GM23338 (cell line): Measurements from ENCODE around the gene SLC32A1. TPM values are rescaled to one million over a fixed set of nuclear protein-coding genes. Genes with fewer than 3 reads are reported as not detected.

Experiments used
- ATAC-seq: fragments of 200-7000 bp; cut with Tn5 transposase; 3 replicates; pipeline ENCODE4 v1.9.1; 2020
- DNase-seq: peaks from one replicate; pipeline ENCODE4 v3.0.0-alpha.2; 2015; ENCODE audit warnings: low spot score
- H2AFZ ChIP-seq: fragments of 200-600 bp; sonication (generic); 2 replicates; pipeline ENCODE4 v1.8.0; 2016; ENCODE audit warnings: antibody characterized with exemption, mild to moderate bottlenecking, moderate library complexity
- H3F3A ChIP-seq: fragments of 200-600 bp; sonication (generic); replicated peaks from 2 replicates; pipeline ENCODE4 v1.8.0; 2017; ENCODE audit warnings: antibody characterized with exemption, mixed run types, low read depth
- H3K27ac ChIP-seq: fragments of 200-600 bp; sonication (generic); 2 replicates; pipeline ENCODE4 v1.6.1; 2016; ENCODE audit warnings: low read depth
- H3K27me3 ChIP-seq: fragments of 200-600 bp; sonication (generic); 2 replicates; pipeline ENCODE4 v1.8.0; 2016; ENCODE audit warnings: mild to moderate bottlenecking, mixed run types, moderate library complexity; ENCODE audit not compliant: insufficient read depth
- H3K36me3 ChIP-seq: fragments of 200-600 bp; sonication (generic); 2 replicates; pipeline ENCODE4 v1.8.0; 2016; ENCODE audit warnings: mild to moderate bottlenecking; ENCODE audit not compliant: insufficient read depth
- H3K4me1 ChIP-seq: fragments of 200-600 bp; sonication (generic); 2 replicates; pipeline ENCODE4 v1.8.0; 2016; ENCODE audit warnings: mild to moderate bottlenecking, moderate library complexity; ENCODE audit not compliant: insufficient read depth
- H3K4me2 ChIP-seq: fragments of 200-600 bp; sonication (generic); 2 replicates; pipeline ENCODE4 v1.7.1; 2017; ENCODE audit warnings: mixed run types
- H3K4me3 ChIP-seq: fragments of 200-600 bp; sonication (generic); 2 replicates; pipeline ENCODE4 v1.6.1; 2016; ENCODE audit warnings: mixed run types
- H3K79me2 ChIP-seq: fragments of 200-600 bp; sonication (generic); replicated peaks from 2 replicates; pipeline ENCODE4 v1.8.0; 2017; ENCODE audit warnings: mild to moderate bottlenecking; ENCODE audit not compliant: insufficient read depth
- H3K9me2 ChIP-seq: fragments of 200-600 bp; sonication (generic); 2 replicates; pipeline ENCODE4 v1.8.0; 2017; ENCODE audit not compliant: insufficient read depth
- H4K20me1 ChIP-seq: fragments of 200-600 bp; sonication (generic); replicated peaks from 2 replicates; pipeline ENCODE4 v1.8.0; 2017; ENCODE audit warnings: mild to moderate bottlenecking; ENCODE audit not compliant: insufficient read depth
- H3K27ac Mint-ChIP-seq: 2 replicates; pipeline ENCODE4 v1.8.0; 2020; ENCODE audit warnings: inconsistent platforms, mild to moderate bottlenecking, moderate library complexity, mixed read lengths
- H3K27me3 Mint-ChIP-seq: 3 replicates; pipeline ENCODE4 v1.8.0; 2022; ENCODE audit warnings: low read depth, mild to moderate bottlenecking, moderate library complexity, mixed read lengths, inconsistent platforms; ENCODE audit not compliant: insufficient read depth, poor library complexity
- H3K36me3 Mint-ChIP-seq: 3 replicates; pipeline ENCODE4 v1.8.0; 2021; ENCODE audit warnings: low read depth, mild to moderate bottlenecking, inconsistent platforms, moderate library complexity, mixed read lengths
- H3K4me1 Mint-ChIP-seq: 3 replicates; pipeline ENCODE4 v1.8.0; 2020; ENCODE audit warnings: mild to moderate bottlenecking, inconsistent platforms, mixed read lengths
- H3K4me3 Mint-ChIP-seq: 3 replicates; pipeline ENCODE4 v1.8.0; 2021; ENCODE audit warnings: moderate library complexity, mild to moderate bottlenecking, inconsistent platforms, mixed read lengths
- H3K9me3 Mint-ChIP-seq: 3 replicates; pipeline ENCODE4 v1.8.0; 2020; ENCODE audit warnings: moderate library complexity, mild to moderate bottlenecking, inconsistent platforms, mixed read lengths
- CREB1 ChIP-seq: fragments of 250-450 bp; sonication (Bioruptor Pico); IDR thresholded peaks from 2 replicates; pipeline ENCODE4 v1.5.0; 2020; ENCODE audit warnings: low read depth, mild to moderate bottlenecking, moderate library complexity
- EZH2 ChIP-seq: fragments of 200-600 bp; sonication (generic); IDR thresholded peaks from one replicate; pipeline ENCODE4 v1.8.0; 2017; ENCODE audit warnings: antibody characterized with exemption, mild to moderate bottlenecking, low read depth; ENCODE audit not compliant: unreplicated experiment
- EZH2phosphoT487 ChIP-seq: fragments of 200-600 bp; sonication (generic); IDR thresholded peaks from one replicate; pipeline ENCODE4 v1.8.1; 2018; ENCODE audit warnings: antibody characterized with exemption; ENCODE audit not compliant: unreplicated experiment
- JUNB ChIP-seq: IDR thresholded peaks from one replicate; pipeline ENCODE4 v1.6.1; 2016; ENCODE audit warnings: antibody characterized with exemption; ENCODE audit not compliant: unreplicated experiment
- NANOG ChIP-seq: IDR thresholded peaks from 2 replicates; pipeline ENCODE4 v1.6.1; 2016; ENCODE audit warnings: antibody characterized with exemption, borderline replicate concordance
- POLR2AphosphoS5 ChIP-seq: IDR thresholded peaks from 2 replicates; pipeline ENCODE4 v1.6.1; 2016; ENCODE audit warnings: antibody characterized with exemption, low read depth
- STAT1 ChIP-seq: IDR thresholded peaks from one replicate; pipeline ENCODE4 v1.6.1; 2016; ENCODE audit warnings: antibody characterized with exemption; ENCODE audit not compliant: unreplicated experiment
- ZNF114 ChIP-seq: fragments of 250-450 bp; sonication (Bioruptor Pico); IDR thresholded peaks from 2 replicates; pipeline ENCODE4 v1.5.0; 2020; ENCODE audit warnings: mild to moderate bottlenecking, moderate library complexity
- ZNF331 ChIP-seq: fragments of 250-450 bp; sonication (Bioruptor Pico); IDR thresholded peaks from 2 replicates; pipeline ENCODE4 v1.5.0; 2020; ENCODE audit warnings: low read depth, mild to moderate bottlenecking, moderate library complexity
- polyA plus RNA-seq: library from polyadenylated mRNA; unstranded; fragments of >200 nt; fragmentation: Nextera tagmentation; extraction: Ambion mirVana; gene quantifications from 2 replicates; pipeline ENCODE4 v1.2.1, GENCODE V29; 2016
- total RNA-seq: library from RNA; depleted of rRNA; stranded (reverse); fragments of >200 nt; shearing (Covaris generic); gene quantifications from 2 replicates; pipeline ENCODE4 v1.2.3, GENCODE V29; 2014
- TF ChIP-seq, protein P1 (sequence below): fragments of 250-450 bp; sonication (Bioruptor Pico); IDR thresholded peaks from 2 replicates; pipeline ENCODE4 v1.5.0; 2020; ENCODE audit warnings: mild to moderate bottlenecking, moderate library complexity
- TF ChIP-seq, protein P2 (sequence below): IDR thresholded peaks from 2 replicates; pipeline ENCODE4 v1.6.1; 2016; ENCODE audit warnings: antibody characterized with exemption
- TF ChIP-seq, protein P3 (sequence below): IDR thresholded peaks from one replicate; pipeline ENCODE4 v1.6.1; 2018; ENCODE audit warnings: antibody characterized with exemption; ENCODE audit not compliant: unreplicated experiment
- TF ChIP-seq, protein P4 (sequence below), 2 experiments: fragments of 200-600 bp in 1 of 2; sonication (generic) in 1 of 2; conservative IDR thresholded peaks; 2 replicates each; pipeline versions ENCODE4 v1.5.1 to v1.6.1; 2016 to 2017; ENCODE audit warnings: antibody characterized with exemption in 2 of 2, low read depth in 2 of 2, mild to moderate bottlenecking in 2 of 2, moderate library complexity in 1 of 2

Gene SLC32A1
- total and polyA plus RNA-seq, 2 experiments from 2014 or later, result 0.87 TPM; not detected in 1

DNA sequence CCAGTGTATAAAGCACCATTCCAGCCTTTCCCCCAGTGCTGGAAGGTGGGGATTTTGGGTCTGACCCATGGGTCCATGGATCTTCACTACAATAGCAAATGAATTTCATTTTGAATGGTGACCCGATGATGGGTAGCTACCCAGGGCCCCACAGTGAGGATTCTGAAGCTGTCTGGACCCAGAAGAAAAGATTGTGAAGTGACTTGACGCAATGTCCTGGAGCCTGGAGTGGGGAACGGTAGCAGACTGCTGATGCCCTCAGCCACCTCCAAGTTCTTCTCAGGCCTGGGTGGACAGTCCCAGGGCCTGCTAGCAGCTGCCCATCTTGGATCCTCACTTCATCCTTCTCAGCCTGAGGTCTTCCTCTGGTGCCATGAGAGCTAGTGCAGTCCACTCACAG is 23.4 kb upstream of the SLC32A1 start:
- DNase-seq, result no peak
- Histone ChIP-seq H3K27me3 (no peaks in the 10 kb centered on the region), H3K9me2 (no peaks in the 10 kb centered on the region), H3K4me2 (no peak overlapping the region), H3K36me3 (no peaks in the 10 kb centered on the region), H3K4me1 (peaks cover 6% of the 10 kb centered on the region; the same call in 1 of the 2 replicates), H4K20me1 (no peaks in the 10 kb centered on the region), H2AFZ (no peak overlapping the region), H3K27ac (no peak overlapping the region), H3K79me2 (no peaks in the 10 kb centered on the region), H3F3A (no peaks in the 10 kb centered on the region), H3K4me3 (no peak overlapping the region)
- no peak overlapping the region for H3K4me3 Mint-ChIP-seq
- no peaks in the 10 kb centered on the region for H3K9me3 Mint-ChIP-seq
- no peaks in the 10 kb centered on the region for H3K36me3 Mint-ChIP-seq
- no peak for ATAC-seq
- no peak for TF ChIP-seq POLR2AphosphoS5
- TF ChIP-seq EZH2phosphoT487, result no peak
- TF ChIP-seq, protein P1, sequence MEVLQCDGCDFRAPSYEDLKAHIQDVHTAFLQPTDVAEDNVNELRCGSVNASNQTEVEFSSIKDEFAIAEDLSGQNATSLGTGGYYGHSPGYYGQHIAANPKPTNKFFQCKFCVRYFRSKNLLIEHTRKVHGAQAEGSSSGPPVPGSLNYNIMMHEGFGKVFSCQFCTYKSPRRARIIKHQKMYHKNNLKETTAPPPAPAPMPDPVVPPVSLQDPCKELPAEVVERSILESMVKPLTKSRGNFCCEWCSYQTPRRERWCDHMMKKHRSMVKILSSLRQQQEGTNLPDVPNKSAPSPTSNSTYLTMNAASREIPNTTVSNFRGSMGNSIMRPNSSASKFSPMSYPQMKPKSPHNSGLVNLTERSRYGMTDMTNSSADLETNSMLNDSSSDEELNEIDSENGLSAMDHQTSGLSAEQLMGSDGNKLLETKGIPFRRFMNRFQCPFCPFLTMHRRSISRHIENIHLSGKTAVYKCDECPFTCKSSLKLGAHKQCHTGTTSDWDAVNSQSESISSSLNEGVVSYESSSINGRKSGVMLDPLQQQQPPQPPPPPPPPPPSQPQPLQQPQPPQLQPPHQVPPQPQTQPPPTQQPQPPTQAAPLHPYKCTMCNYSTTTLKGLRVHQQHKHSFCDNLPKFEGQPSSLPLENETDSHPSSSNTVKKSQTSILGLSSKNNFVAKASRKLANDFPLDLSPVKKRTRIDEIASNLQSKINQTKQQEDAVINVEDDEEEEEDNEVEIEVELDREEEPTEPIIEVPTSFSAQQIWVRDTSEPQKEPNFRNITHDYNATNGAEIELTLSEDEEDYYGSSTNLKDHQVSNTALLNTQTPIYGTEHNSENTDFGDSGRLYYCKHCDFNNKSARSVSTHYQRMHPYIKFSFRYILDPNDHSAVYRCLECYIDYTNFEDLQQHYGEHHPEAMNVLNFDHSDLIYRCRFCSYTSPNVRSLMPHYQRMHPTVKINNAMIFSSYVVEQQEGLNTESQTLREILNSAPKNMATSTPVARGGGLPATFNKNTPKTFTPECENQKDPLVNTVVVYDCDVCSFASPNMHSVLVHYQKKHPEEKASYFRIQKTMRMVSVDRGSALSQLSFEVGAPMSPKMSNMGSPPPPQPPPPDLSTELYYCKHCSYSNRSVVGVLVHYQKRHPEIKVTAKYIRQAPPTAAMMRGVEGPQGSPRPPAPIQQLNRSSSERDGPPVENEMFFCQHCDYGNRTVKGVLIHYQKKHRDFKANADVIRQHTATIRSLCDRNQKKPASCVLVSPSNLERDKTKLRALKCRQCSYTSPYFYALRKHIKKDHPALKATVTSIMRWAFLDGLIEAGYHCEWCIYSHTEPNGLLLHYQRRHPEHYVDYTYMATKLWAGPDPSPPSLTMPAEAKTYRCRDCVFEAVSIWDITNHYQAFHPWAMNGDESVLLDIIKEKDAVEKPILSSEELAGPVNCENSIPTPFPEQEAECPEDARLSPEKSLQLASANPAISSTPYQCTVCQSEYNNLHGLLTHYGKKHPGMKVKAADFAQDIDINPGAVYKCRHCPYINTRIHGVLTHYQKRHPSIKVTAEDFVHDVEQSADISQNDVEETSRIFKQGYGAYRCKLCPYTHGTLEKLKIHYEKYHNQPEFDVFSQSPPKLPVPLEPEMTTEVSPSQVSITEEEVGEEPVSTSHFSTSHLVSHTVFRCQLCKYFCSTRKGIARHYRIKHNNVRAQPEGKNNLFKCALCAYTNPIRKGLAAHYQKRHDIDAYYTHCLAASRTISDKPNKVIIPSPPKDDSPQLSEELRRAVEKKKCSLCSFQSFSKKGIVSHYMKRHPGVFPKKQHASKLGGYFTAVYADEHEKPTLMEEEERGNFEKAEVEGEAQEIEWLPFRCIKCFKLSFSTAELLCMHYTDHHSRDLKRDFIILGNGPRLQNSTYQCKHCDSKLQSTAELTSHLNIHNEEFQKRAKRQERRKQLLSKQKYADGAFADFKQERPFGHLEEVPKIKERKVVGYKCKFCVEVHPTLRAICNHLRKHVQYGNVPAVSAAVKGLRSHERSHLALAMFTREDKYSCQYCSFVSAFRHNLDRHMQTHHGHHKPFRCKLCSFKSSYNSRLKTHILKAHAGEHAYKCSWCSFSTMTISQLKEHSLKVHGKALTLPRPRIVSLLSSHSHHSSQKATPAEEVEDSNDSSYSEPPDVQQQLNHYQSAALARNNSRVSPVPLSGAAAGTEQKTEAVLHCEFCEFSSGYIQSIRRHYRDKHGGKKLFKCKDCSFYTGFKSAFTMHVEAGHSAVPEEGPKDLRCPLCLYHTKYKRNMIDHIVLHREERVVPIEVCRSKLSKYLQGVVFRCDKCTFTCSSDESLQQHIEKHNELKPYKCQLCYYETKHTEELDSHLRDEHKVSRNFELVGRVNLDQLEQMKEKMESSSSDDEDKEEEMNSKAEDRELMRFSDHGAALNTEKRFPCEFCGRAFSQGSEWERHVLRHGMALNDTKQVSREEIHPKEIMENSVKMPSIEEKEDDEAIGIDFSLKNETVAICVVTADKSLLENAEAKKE (CRISPR knock-in tag), result no peak
- TF ChIP-seq ZNF114 (CRISPR knock-in tag), result no peak
- no peak for TF ChIP-seq NANOG
- no peak for TF ChIP-seq ZNF331 (CRISPR knock-in tag)
- TF ChIP-seq STAT1, result no peak
- TF ChIP-seq, protein P2, sequence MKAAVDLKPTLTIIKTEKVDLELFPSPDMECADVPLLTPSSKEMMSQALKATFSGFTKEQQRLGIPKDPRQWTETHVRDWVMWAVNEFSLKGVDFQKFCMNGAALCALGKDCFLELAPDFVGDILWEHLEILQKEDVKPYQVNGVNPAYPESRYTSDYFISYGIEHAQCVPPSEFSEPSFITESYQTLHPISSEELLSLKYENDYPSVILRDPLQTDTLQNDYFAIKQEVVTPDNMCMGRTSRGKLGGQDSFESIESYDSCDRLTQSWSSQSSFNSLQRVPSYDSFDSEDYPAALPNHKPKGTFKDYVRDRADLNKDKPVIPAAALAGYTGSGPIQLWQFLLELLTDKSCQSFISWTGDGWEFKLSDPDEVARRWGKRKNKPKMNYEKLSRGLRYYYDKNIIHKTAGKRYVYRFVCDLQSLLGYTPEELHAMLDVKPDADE, result no peak
- no peak for TF ChIP-seq CREB1
- TF ChIP-seq JUNB, result no peak
- TF ChIP-seq, protein P3, sequence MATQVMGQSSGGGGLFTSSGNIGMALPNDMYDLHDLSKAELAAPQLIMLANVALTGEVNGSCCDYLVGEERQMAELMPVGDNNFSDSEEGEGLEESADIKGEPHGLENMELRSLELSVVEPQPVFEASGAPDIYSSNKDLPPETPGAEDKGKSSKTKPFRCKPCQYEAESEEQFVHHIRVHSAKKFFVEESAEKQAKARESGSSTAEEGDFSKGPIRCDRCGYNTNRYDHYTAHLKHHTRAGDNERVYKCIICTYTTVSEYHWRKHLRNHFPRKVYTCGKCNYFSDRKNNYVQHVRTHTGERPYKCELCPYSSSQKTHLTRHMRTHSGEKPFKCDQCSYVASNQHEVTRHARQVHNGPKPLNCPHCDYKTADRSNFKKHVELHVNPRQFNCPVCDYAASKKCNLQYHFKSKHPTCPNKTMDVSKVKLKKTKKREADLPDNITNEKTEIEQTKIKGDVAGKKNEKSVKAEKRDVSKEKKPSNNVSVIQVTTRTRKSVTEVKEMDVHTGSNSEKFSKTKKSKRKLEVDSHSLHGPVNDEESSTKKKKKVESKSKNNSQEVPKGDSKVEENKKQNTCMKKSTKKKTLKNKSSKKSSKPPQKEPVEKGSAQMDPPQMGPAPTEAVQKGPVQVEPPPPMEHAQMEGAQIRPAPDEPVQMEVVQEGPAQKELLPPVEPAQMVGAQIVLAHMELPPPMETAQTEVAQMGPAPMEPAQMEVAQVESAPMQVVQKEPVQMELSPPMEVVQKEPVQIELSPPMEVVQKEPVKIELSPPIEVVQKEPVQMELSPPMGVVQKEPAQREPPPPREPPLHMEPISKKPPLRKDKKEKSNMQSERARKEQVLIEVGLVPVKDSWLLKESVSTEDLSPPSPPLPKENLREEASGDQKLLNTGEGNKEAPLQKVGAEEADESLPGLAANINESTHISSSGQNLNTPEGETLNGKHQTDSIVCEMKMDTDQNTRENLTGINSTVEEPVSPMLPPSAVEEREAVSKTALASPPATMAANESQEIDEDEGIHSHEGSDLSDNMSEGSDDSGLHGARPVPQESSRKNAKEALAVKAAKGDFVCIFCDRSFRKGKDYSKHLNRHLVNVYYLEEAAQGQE, result no peak
- TF ChIP-seq EZH2, result no peak
- TF ChIP-seq, protein P4, sequence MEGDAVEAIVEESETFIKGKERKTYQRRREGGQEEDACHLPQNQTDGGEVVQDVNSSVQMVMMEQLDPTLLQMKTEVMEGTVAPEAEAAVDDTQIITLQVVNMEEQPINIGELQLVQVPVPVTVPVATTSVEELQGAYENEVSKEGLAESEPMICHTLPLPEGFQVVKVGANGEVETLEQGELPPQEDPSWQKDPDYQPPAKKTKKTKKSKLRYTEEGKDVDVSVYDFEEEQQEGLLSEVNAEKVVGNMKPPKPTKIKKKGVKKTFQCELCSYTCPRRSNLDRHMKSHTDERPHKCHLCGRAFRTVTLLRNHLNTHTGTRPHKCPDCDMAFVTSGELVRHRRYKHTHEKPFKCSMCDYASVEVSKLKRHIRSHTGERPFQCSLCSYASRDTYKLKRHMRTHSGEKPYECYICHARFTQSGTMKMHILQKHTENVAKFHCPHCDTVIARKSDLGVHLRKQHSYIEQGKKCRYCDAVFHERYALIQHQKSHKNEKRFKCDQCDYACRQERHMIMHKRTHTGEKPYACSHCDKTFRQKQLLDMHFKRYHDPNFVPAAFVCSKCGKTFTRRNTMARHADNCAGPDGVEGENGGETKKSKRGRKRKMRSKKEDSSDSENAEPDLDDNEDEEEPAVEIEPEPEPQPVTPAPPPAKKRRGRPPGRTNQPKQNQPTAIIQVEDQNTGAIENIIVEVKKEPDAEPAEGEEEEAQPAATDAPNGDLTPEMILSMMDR (conservative IDR thresholded peaks at IDR 0.05; ENCODE audit: low read depth in 2 of 2), result no peak
- peaks cover 3% of the 10 kb centered on the region for H3K27me3 Mint-ChIP-seq
- H3K27ac Mint-ChIP-seq, result no peak overlapping the region
- H3K4me1 Mint-ChIP-seq, result 0 out of 3 replicates have a peak, but pooled peaks cover 2% of the 10 kb centered on the region
